K562 (cell line): Measurements from ENCODE around the gene IGF2BP1. TPM values are rescaled to one million over a fixed set of nuclear protein-coding genes. Genes with fewer than 3 reads are reported as not detected.
A peak's percentile ranks its signal among the peaks of the same experiment; 100 is the strongest.

Source experiments
- EGR1 ChIP-seq: fragments of 450-650 bp; conservative IDR thresholded peaks from 2 replicates; pipeline ENCODE4 v1.6.1; 2017; ENCODE audit warnings: mild to moderate bottlenecking
- GABPB2 ChIP-seq: fragments of 250-450 bp; sonication (Bioruptor Pico); conservative IDR thresholded peaks from 2 replicates; pipeline ENCODE4 v1.5.1; 2021; ENCODE audit warnings: mild to moderate bottlenecking
- HNRNPH1 ChIP-seq: fragments of 200-400 bp; formaldehyde crosslinking; optimal IDR thresholded peaks from 2 replicates; pipeline ENCODE3; 2017; ENCODE audit warnings: low read depth, mild to moderate bottlenecking, low read length, moderate library complexity
- KHSRP ChIP-seq: fragments of 450-650 bp; IDR thresholded peaks from 2 replicates; pipeline ENCODE4 v1.6.1; 2017
- LARP7 ChIP-seq: fragments of 450-650 bp; IDR thresholded peaks from 2 replicates; pipeline ENCODE4 v1.6.1; 2016
- MECOM ChIP-seq: fragments of 250-450 bp; sonication (Bioruptor Pico); IDR thresholded peaks from 2 replicates; pipeline ENCODE4 v1.8.0; 2022; ENCODE audit warnings: inconsistent platforms
- MXI1 ChIP-seq: IDR thresholded peaks from 2 replicates; pipeline ENCODE4 v1.6.1; 2011; ENCODE audit warnings: low read depth, mild to moderate bottlenecking, improper control_type of control experiment, low read length
- NR0B1 ChIP-seq: fragments of 450-650 bp; IDR thresholded peaks from one replicate; pipeline ENCODE4 v1.6.1; 2018; ENCODE audit warnings: mild to moderate bottlenecking, moderate library complexity; ENCODE audit not compliant: partially characterized antibody
- POLR2A ChIP-seq: fragments of 450-650 bp; conservative IDR thresholded peaks from 2 replicates; pipeline ENCODE4 v1.6.1; 2016
- RFX7 ChIP-seq: fragments of 250-450 bp; sonication (Bioruptor Pico); IDR thresholded peaks from 2 replicates; pipeline ENCODE4 v1.5.1; 2021; ENCODE audit warnings: mild to moderate bottlenecking
- RUNX1 ChIP-seq: sonication (generic); IDR thresholded peaks from 2 replicates; pipeline ENCODE4 v1.6.1; 2016; ENCODE audit warnings: antibody characterized with exemption, low read depth
- TCFL5 ChIP-seq: fragments of 250-450 bp; sonication (Bioruptor Pico); conservative IDR thresholded peaks from 2 replicates; pipeline ENCODE4 v1.6.1; 2021; ENCODE audit warnings: mild to moderate bottlenecking, moderate library complexity, matching md5 sums
- ZNF217 ChIP-seq: sonication (generic); formaldehyde crosslinking; IDR thresholded peaks from 2 replicates; pipeline ENCODE4 v1.8.0; 2022; ENCODE audit warnings: mild to moderate bottlenecking, missing genetic modification reagents
- ZNF318 ChIP-seq, 2 experiments: fragments of 450-650 bp; IDR thresholded peaks; 2 replicates each; pipeline ENCODE4 v1.6.1; 2016; ENCODE audit warnings: mild to moderate bottlenecking in 2 of 2, borderline replicate concordance in 1 of 2, low read depth in 1 of 2, moderate library complexity in 1 of 2
- ZNF551 ChIP-seq: fragments of 250-450 bp; sonication (Bioruptor Pico); IDR thresholded peaks from 2 replicates; pipeline ENCODE4 v1.5.0; 2021; ENCODE audit warnings: mild to moderate bottlenecking, moderate library complexity
- ZNF586 ChIP-seq: fragments of 450-650 bp; formaldehyde crosslinking; conservative IDR thresholded peaks from 2 replicates; pipeline ENCODE4 v1.4.0; 2020; ENCODE audit warnings: mild to moderate bottlenecking, moderate library complexity
- polyA plus RNA-seq, 8 experiments: library from polyadenylated mRNA; depleted of rRNA in 4 of 8; stranded (reverse) in 5 of 8; unstranded in 3 of 8; fragments of >200 nt; fragmentation: Nextera tagmentation in 2 of 8; fragmentation: Illumina TruSeq in 1 of 8; extraction: Ambion mirVana in 2 of 8; extraction: Trizol in 1 of 8; gene quantifications; 2 replicates each; pipeline versions ENCODE4 v1.2.1 to v1.2.3, GENCODE V29; 2011 to 2014; ENCODE audit warnings: inconsistent platforms in 1 of 8, missing spikeins in 1 of 8
- total RNA-seq, 7 experiments: library from RNA; depleted of rRNA in 6 of 7; stranded (reverse); fragments of >200 nt in 6 of 7; fragmentation: Illumina TruSeq in 2 of 7; extraction: Trizol in 2 of 7; gene quantifications; 2 replicates each; pipeline versions ENCODE4 v1.2.1 to v1.2.3, GENCODE V29; 2011 to 2021; ENCODE audit warnings: low replicate concordance in 1 of 7
- TF ChIP-seq, protein P1 (sequence below), 2 experiments: IDR thresholded peaks; 2 replicates each; pipeline ENCODE4 v1.6.1; 2011; ENCODE audit warnings: borderline replicate concordance in 1 of 2, control low read depth in 1 of 2, low read depth in 1 of 2, low read length in 1 of 2, mild to moderate bottlenecking in 1 of 2, mixed read lengths in 1 of 2, moderate library complexity in 1 of 2; ENCODE audit not compliant: insufficient read depth in 1 of 2, insufficient read length in 1 of 2, poor library complexity in 1 of 2, severe bottlenecking in 1 of 2; ENCODE audit errors: extremely low read depth in 1 of 2
- TF ChIP-seq, protein P2 (sequence below): sonication (generic); formaldehyde crosslinking; IDR thresholded peaks from 2 replicates; pipeline ENCODE4 v1.8.0; 2022; ENCODE audit warnings: missing genetic modification reagents, mild to moderate bottlenecking, moderate library complexity, borderline replicate concordance

Gene IGF2BP1
- total and polyA plus RNA-seq, 9 of the 15 experiments (the other 6 are each of a cell fraction or from before 2014, with no cell fraction given) = 13.0 to 318 (median 53.6) TPM

DNA sequence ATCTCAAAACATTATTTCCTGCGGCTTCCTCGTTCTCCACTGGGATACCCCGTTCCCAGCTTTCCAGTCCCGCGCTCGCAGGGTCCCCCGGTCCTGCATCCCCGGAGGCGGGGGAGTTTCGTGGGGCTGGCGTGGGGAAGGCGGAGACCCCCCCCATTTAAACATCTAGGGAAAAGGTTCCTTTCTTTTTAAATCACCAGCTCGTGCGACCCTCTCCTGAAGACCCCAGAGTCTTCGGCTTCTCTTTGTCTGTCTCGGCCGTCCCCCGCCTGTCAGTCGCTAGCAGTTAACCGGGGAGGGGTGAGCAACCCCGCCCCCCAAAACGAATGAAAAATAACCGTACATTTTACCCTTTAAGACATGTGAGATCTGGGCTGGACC lies 473 bp upstream of the IGF2BP1 start (continued):
- TF ChIP-seq ZNF318 (IDR thresholded peaks at IDR 0.05; ENCODE audit: borderline replicate concordance in 1 of 2, low read depth in 1 of 2) (peak in 1 of 2 experiments; percentile 4; a peak in 1 of 4 replicates), GABPB2 (CRISPR knock-in tag) (no peak), KHSRP (no peak), ZNF217 (no peak), POLR2A (no peak; the same call in 1 of the 2 replicates), MXI1 (0 out of 2 replicates have a peak, but pooled peaks have one; percentile 6), TCFL5 (CRISPR knock-in tag) (no peak), LARP7 (no peak), ZNF586 (CRISPR knock-in tag) (no peak), EGR1 (0 out of 2 replicates have a peak, but pooled peaks have one; percentile 0), ZNF551 (CRISPR knock-in tag) (no peak), RUNX1 (no peak), NR0B1 (no peak), MECOM (no peak), HNRNPH1 (no peak), RFX7 (CRISPR knock-in tag) (no peak)
- TF ChIP-seq, protein P1, sequence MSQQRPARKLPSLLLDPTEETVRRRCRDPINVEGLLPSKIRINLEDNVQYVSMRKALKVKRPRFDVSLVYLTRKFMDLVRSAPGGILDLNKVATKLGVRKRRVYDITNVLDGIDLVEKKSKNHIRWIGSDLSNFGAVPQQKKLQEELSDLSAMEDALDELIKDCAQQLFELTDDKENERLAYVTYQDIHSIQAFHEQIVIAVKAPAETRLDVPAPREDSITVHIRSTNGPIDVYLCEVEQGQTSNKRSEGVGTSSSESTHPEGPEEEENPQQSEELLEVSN (IDR thresholded peaks at IDR 0.05; ENCODE audit: borderline replicate concordance in 1 of 2, extremely low read depth in 1 of 2, insufficient read depth in 1 of 2, insufficient read length in 1 of 2, low read depth in 1 of 2, low read length in 1 of 2, poor library complexity in 1 of 2, severe bottlenecking in 1 of 2) = no peak
- TF ChIP-seq, protein P2, sequence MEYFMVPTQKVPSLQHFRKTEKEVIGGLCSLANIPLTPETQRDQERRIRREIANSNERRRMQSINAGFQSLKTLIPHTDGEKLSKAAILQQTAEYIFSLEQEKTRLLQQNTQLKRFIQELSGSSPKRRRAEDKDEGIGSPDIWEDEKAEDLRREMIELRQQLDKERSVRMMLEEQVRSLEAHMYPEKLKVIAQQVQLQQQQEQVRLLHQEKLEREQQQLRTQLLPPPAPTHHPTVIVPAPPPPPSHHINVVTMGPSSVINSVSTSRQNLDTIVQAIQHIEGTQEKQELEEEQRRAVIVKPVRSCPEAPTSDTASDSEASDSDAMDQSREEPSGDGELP (CRISPR knock-in tag) = no peak
